Gastrocnemius medialis (tissue), 4 donors: ENCODE results near the gene DCBLD1. TPM values are rescaled to one million over a fixed set of nuclear protein-coding genes. Genes with fewer than 3 reads are reported as not detected.
"Not testable (repeated sequence)": the region's sequence is repeated elsewhere in the genome, so short reads cannot be mapped to it uniquely, and the experiment has no call there.

Experiments
- ATAC-seq, 2 donors: fragments of 150-250 bp; one replicate each; pipeline ENCODE4 v1.9.1; 2016
- DNase-seq, 2 donors: peaks; one replicate each; pipeline ENCODE4 v3.0.0-alpha.2; 2019
- H3K27ac ChIP-seq, 4 donors: fragments of 200-600 bp; sonication (generic); 1 replicate in 1 of 4; 2 replicates in 3 of 4; pipeline ENCODE4 v1.5.1; 2016 to 2018; ENCODE audit warnings: mild to moderate bottlenecking in 2 of 4, moderate library complexity in 1 of 4
- H3K27me3 ChIP-seq, 3 donors: fragments of 200-600 bp; sonication (generic) in 2 of 3; 1 replicate in 1 of 3; 2 replicates in 2 of 3; pipeline versions ENCODE4 v1.5.1 to v1.6.0; 2016 to 2019; ENCODE audit warnings: mild to moderate bottlenecking in 1 of 3, moderate library complexity in 1 of 3
- H3K36me3 ChIP-seq, 2 donors: fragments of 200-600 bp; sonication (generic) in 1 of 2; one replicate each; pipeline ENCODE4 v1.5.1; 2017 to 2018
- H3K4me1 ChIP-seq, 2 donors: fragments of 200-600 bp; sonication (generic) in 1 of 2; one replicate each; pipeline ENCODE4 v1.5.1; 2016 to 2017; ENCODE audit warnings: mild to moderate bottlenecking in 2 of 2
- H3K4me3 ChIP-seq, 4 donors: fragments of 200-600 bp; sonication (generic) in 3 of 4; 1 replicate in 1 of 4; 2 replicates in 3 of 4; pipeline ENCODE4 v1.5.1; 2016 to 2019; ENCODE audit warnings: mild to moderate bottlenecking in 2 of 4
- H3K9me3 ChIP-seq, 3 donors: fragments of 200-600 bp; sonication (generic) in 2 of 3; 1 replicate in 1 of 3; 2 replicates in 2 of 3; pipeline ENCODE4 v1.5.1; 2016 to 2019
- CTCF ChIP-seq, 5 experiments: fragments of 450-650 bp in 3 of 5; fragments of 200-600 bp in 2 of 5; sonication (generic) in 2 of 5; IDR thresholded peaks in 4 of 5; conservative IDR thresholded peaks in 1 of 5; 1 replicate in 4 of 5; 2 replicates in 1 of 5; pipeline ENCODE4 v1.5.1; 2016 to 2019; ENCODE audit warnings: antibody characterized with exemption in 5 of 5, mild to moderate bottlenecking in 3 of 5, moderate library complexity in 3 of 5
- POLR2A ChIP-seq, 2 donors: fragments of 450-650 bp; IDR thresholded peaks; one replicate each; pipeline ENCODE4 v1.6.1; 2017; ENCODE audit warnings: antibody characterized with exemption in 2 of 2, mild to moderate bottlenecking in 2 of 2, moderate library complexity in 2 of 2
- in situ Hi-C, 4 donors: fragments of 200-750 bp; cut with MboI; loops; one replicate each; pipeline versions ENCODE4 v1.15.0 to v1.8.0; 2017; ENCODE audit warnings: low sequenced_read_pairs in 4 of 4
- intact Hi-C: fragments of 100-400 bp; cut with DNase I; formaldehyde crosslinking; loops from one replicate; pipeline ENCODE4 v1.15.1; 2023; ENCODE audit warnings: low total_unique reads
- total RNA-seq, 4 donors: library from RNA; depleted of rRNA; stranded (reverse); fragments of >200 nt; gene quantifications; one replicate each; pipeline versions ENCODE4 v1.1.0 to v1.2.3, GENCODE V29; 2016

Gene DCBLD1
- 1 to 10 TPM; 4.3 to 8.1 (median 5.2) TPM for total RNA-seq

DNA sequence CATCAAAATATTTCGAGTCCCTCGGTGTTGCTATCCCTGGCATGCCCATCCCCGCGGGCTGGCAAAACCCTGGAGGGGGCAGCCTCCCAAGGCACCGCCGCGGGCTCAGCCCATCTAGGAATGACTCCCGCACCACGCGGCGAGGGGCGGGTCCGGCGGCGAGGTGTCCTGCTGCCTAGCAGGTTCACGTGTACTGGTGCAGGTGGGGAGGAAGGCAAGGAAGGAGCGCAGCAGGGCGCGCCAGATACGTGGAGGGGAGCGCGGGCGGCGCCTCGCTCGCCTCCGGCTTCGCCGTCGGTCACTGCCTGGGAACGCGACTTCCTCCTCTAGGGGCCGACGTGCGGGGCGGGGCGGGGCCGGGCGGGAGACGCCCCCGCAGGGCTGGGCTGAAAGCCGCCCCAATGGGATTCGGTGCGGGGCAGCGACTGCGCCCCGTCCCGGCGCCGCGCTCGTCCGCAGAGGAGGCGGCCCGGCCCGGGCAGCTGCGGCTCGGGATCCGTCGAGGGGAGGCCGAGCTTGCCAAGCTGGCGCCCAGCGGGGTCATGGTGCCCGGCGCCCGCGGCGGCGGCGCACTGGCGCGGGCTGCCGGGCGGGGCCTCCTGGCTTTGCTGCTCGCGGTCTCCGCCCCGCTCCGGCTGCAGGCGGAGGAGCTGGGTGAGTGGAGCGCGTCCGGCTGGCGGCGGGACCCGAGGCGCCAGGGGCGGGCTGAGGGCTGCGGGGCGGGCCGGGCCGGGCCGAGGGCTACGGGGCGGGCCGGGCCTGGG, at the start of gene DCBLD1:
Gene DCBLD1 (plus strand): TSS at position 435 of the 764 bp plus-strand sequence. CDS start 108 bp downstream, at position 543.
- H3K4me3 ChIP-seq = peak within 1 kb of the TSS; percentile 65 to 95 (median 82)
- ATAC-seq (peak; percentile 73 to 83), DNase-seq (peak; percentile 32 to 61)
- H3K9me3 ChIP-seq = no peaks in the 10 kb centered on the region
- H3K4me1 ChIP-seq = peaks cover 13 to 19% of the 10 kb centered on the region in 2 donors
- in situ Hi-C loops = no loop called here
- H3K27me3 ChIP-seq = no peaks in the 10 kb centered on the region
- TF ChIP-seq POLR2A (IDR thresholded peaks at IDR 0.05) = peak; percentile 52 to 75
- TF ChIP-seq CTCF (IDR thresholded peaks at IDR 0.05 in 4 of 5, conservative IDR thresholded peaks at IDR 0.05 in 1 of 5) = peak in 1 of 5 experiments; percentile 26
- intact Hi-C loops = loop anchor here (2.0 kb wide), 2 partner anchors 32 to 64 kb away; no protein-coding TSS in a partner anchor
- H3K36me3 ChIP-seq = no peaks in the 10 kb centered on the region
- peak within 1 kb of the TSS; percentile 89 to 92 (median 91) for H3K27ac ChIP-seq

GRCh38 chr6:117440706-117441525, 41.6 kb upstream of the DCBLD1 start:
- intact Hi-C loops = no loop called here
- in situ Hi-C loops = loop anchor here in 2 of 4 donors (10.0 kb wide), 2 partner anchors 96 to 114 kb away; no protein-coding TSS in a partner anchor

GRCh38 chr6:117441824-117442264, 40.6 kb upstream of the DCBLD1 start:
- no peaks in the 10 kb centered on the region for H3K9me3 ChIP-seq
- H3K27me3 ChIP-seq = no peaks in the 10 kb centered on the region
- no peak for TF ChIP-seq POLR2A (IDR thresholded peaks at IDR 0.05)
- no peak for TF ChIP-seq CTCF (IDR thresholded peaks at IDR 0.05 in 4 of 5, conservative IDR thresholded peaks at IDR 0.05 in 1 of 5)
- no peak overlapping the region for H3K27ac ChIP-seq
- ATAC-seq = no peak
- no peaks in the 10 kb centered on the region for H3K4me1 ChIP-seq
- no peaks in the 10 kb centered on the region for H3K36me3 ChIP-seq
- no peak overlapping the region for H3K4me3 ChIP-seq
- intact Hi-C loops (no loop called here), in situ Hi-C loops (loop anchor here in 2 of 4 donors (10.0 kb wide), 2 partner anchors 97 to 113 kb away; no protein-coding TSS in a partner anchor)
- no peak for DNase-seq

More at GRCh38 chr6:117440706-117441525, 41.6 kb upstream of the DCBLD1 start:
- no peak overlapping the region for H3K4me3 ChIP-seq
- H3K27me3 ChIP-seq = no peaks in the 10 kb centered on the region
- DNase-seq = no peak
- TF ChIP-seq POLR2A (IDR thresholded peaks at IDR 0.05) = no peak
- no peak for TF ChIP-seq CTCF (IDR thresholded peaks at IDR 0.05 in 4 of 5, conservative IDR thresholded peaks at IDR 0.05 in 1 of 5)
- H3K36me3 ChIP-seq = no peaks in the 10 kb centered on the region
- no peaks in the 10 kb centered on the region for H3K4me1 ChIP-seq
- no peaks in the 10 kb centered on the region for H3K9me3 ChIP-seq
- no peak overlapping the region for H3K27ac ChIP-seq
- ATAC-seq = no peak

DNA sequence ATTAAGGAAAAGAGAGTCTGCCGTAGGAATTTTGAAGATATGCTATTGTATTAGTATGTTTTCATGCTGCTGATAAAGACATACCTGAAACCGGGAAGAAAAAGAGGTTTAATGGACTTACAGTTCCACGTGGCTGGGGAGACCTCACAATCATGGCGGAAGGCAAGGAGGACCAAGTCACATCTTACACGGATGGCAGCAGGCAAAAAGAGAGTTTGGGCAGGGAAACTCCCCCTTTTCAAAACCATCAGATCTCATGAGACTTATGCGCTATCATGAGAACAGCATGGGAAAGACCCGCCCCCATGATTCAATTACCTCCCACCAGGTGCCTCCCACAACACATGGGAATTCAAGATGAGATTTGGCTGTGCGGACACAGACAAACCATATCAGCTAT, 40.2 kb upstream of the DCBLD1 start:
- H3K4me1 ChIP-seq, H3K4me3 ChIP-seq, ATAC-seq, H3K9me3 ChIP-seq, intact Hi-C loops, DNase-seq, H3K36me3 ChIP-seq, H3K27ac ChIP-seq, H3K27me3 ChIP-seq: not testable (repeated sequence)
- in situ Hi-C loops = loop anchor here in 2 of 4 donors (10.0 kb wide), 2 partner anchors 98 to 112 kb away; no protein-coding TSS in a partner anchor
